H9 (cell line): ENCODE measurements around the gene COG4. TPM values are rescaled to one million over a fixed set of nuclear protein-coding genes. Genes with fewer than 3 reads are reported as not detected.
A peak's percentile ranks its signal among the peaks of the same experiment; 100 is the strongest.
"Not testable (repeated sequence)": the region's sequence is repeated elsewhere in the genome, so short reads cannot be mapped to it uniquely, and the experiment has no call there.

ENCODE experiments used
- DNase-seq: peaks from one replicate; pipeline ENCODE4 v3.0.0-alpha.2; 2017
- H2AFZ ChIP-seq: one replicate; pipeline ENCODE4 v1.6.1; 2013; ENCODE audit warnings: mild to moderate bottlenecking, low read length, control low read depth, moderate library complexity
- H2AK5ac ChIP-seq: 2 replicates; pipeline ENCODE4 v1.6.1; 2013; ENCODE audit warnings: low read length, control low read depth, mixed read lengths; ENCODE audit not compliant: insufficient read length
- H2BK120ac ChIP-seq: one replicate; pipeline ENCODE4 v1.6.1; 2013; ENCODE audit warnings: low read depth, mild to moderate bottlenecking, low read length, control low read depth, inconsistent platforms; ENCODE audit not compliant: poor library complexity, severe bottlenecking
- H2BK12ac ChIP-seq: 2 replicates; pipeline ENCODE4 v1.6.1; 2013; ENCODE audit warnings: low read length, control low read depth, mixed read lengths, low read depth; ENCODE audit not compliant: insufficient read length
- H2BK15ac ChIP-seq: 2 replicates; pipeline ENCODE4 v1.6.1; 2013; ENCODE audit warnings: low read depth, low read length, control low read depth
- H2BK20ac ChIP-seq: one replicate; pipeline ENCODE4 v1.6.1; 2013; ENCODE audit warnings: low read depth, mild to moderate bottlenecking, low read length, control low read depth, inconsistent platforms; ENCODE audit not compliant: poor library complexity, severe bottlenecking
- H2BK5ac ChIP-seq: 2 replicates; pipeline ENCODE4 v1.6.1; 2013; ENCODE audit warnings: low read length, control low read depth, mixed read lengths; ENCODE audit not compliant: insufficient read length
- H3K14ac ChIP-seq: 2 replicates; pipeline ENCODE4 v1.6.1; 2013; ENCODE audit warnings: low read length, control low read depth; ENCODE audit not compliant: insufficient read depth
- H3K18ac ChIP-seq: 2 replicates; pipeline ENCODE4 v1.6.1; 2013; ENCODE audit warnings: low read depth, mild to moderate bottlenecking, mixed read lengths, low read length, control low read depth; ENCODE audit not compliant: insufficient read length
- H3K23ac ChIP-seq: 2 replicates; pipeline ENCODE4 v1.6.1; 2013; ENCODE audit warnings: low read length, control low read depth, mixed read lengths, low read depth; ENCODE audit not compliant: insufficient read length
- H3K23me2 ChIP-seq: 2 replicates; pipeline ENCODE4 v1.6.1; 2013; ENCODE audit warnings: low read depth, mild to moderate bottlenecking, mixed read lengths, low read length, control low read depth; ENCODE audit not compliant: insufficient read length, poor library complexity, severe bottlenecking
- H3K27ac ChIP-seq: 2 replicates; pipeline ENCODE4 v1.5.1; 2013; ENCODE audit warnings: low read length, control low read depth, mixed read lengths, low read depth; ENCODE audit not compliant: insufficient read length
- H3K27me3 ChIP-seq: 2 replicates; pipeline ENCODE4 v1.6.1; 2013; ENCODE audit warnings: low read length, control low read depth, inconsistent platforms; ENCODE audit not compliant: insufficient read depth
- H3K4ac ChIP-seq: 2 replicates; pipeline ENCODE4 v1.6.1; 2013; ENCODE audit warnings: low read depth, mild to moderate bottlenecking, control low read depth, inconsistent platforms, low read length, moderate library complexity
- H3K4me1 ChIP-seq: 2 replicates; pipeline ENCODE4 v1.6.1; 2013; ENCODE audit warnings: low read length, control low read depth, inconsistent platforms; ENCODE audit not compliant: insufficient read depth
- H3K4me2 ChIP-seq: 2 replicates; pipeline ENCODE4 v1.6.1; 2013; ENCODE audit warnings: low read length, control low read depth, mixed read lengths; ENCODE audit not compliant: insufficient read length, insufficient read depth
- H3K56ac ChIP-seq: 2 replicates; pipeline ENCODE4 v1.6.1; 2013; ENCODE audit warnings: low read depth, mild to moderate bottlenecking, mixed read lengths, low read length, control low read depth; ENCODE audit not compliant: insufficient read length
- H3K79me1 ChIP-seq: 2 replicates; pipeline ENCODE4 v1.6.1; 2013; ENCODE audit warnings: low read depth, mild to moderate bottlenecking, moderate library complexity, low read length, control low read depth, inconsistent platforms; ENCODE audit not compliant: insufficient read depth, poor library complexity, severe bottlenecking
- H3K79me2 ChIP-seq: 2 replicates; pipeline ENCODE4 v1.6.1; 2013; ENCODE audit warnings: low read length, control low read depth, inconsistent platforms; ENCODE audit not compliant: insufficient read depth
- H3K9ac ChIP-seq: 2 replicates; pipeline ENCODE4 v1.6.1; 2013; ENCODE audit warnings: low read length, control low read depth, mixed read lengths; ENCODE audit not compliant: insufficient read length; ENCODE audit errors: extremely low read depth
- H3K9me3 ChIP-seq: one replicate; pipeline ENCODE4 v1.6.1; 2013; ENCODE audit warnings: low read depth, low read length, inconsistent platforms; ENCODE audit not compliant: control insufficient read depth
- H3T11ph ChIP-seq: one replicate; pipeline ENCODE4 v1.6.1; 2013; ENCODE audit warnings: mild to moderate bottlenecking, low read length, control low read depth, inconsistent platforms
- H4K20me1 ChIP-seq: one replicate; pipeline ENCODE4 v1.6.1; 2013; ENCODE audit not compliant: control insufficient read depth, insufficient read length, insufficient read depth
- H4K5ac ChIP-seq: 2 replicates; pipeline ENCODE4 v1.6.1; 2013; ENCODE audit warnings: low read depth, mild to moderate bottlenecking, mixed read lengths, low read length, control low read depth; ENCODE audit not compliant: insufficient read length
- H4K8ac ChIP-seq: replicated peaks from 2 replicates; pipeline ENCODE4 v1.6.1; 2013; ENCODE audit warnings: low read length, control low read depth, mixed read lengths, low read depth; ENCODE audit not compliant: insufficient read length
- H4K91ac ChIP-seq: 2 replicates; pipeline ENCODE4 v1.6.1; 2013; ENCODE audit warnings: low read depth, mild to moderate bottlenecking, moderate library complexity, mixed read lengths, low read length, control low read depth; ENCODE audit not compliant: insufficient read length
- H3K27ac Mint-ChIP-seq, 3 experiments: 2 replicates in 2 of 3; 3 replicates in 1 of 3; pipeline ENCODE4 v1.8.0; 2020 to 2021; ENCODE audit warnings: mixed read lengths in 3 of 3, mild to moderate bottlenecking in 1 of 3, moderate library complexity in 1 of 3
- H3K27me3 Mint-ChIP-seq: 2 replicates; pipeline ENCODE4 v1.8.0; 2021; ENCODE audit warnings: low read depth, mild to moderate bottlenecking, moderate library complexity, mixed read lengths
- H3K36me3 Mint-ChIP-seq, 3 experiments: 2 replicates in 2 of 3; 3 replicates in 1 of 3; pipeline ENCODE4 v1.8.0; 2020 to 2021; ENCODE audit warnings: low read depth in 3 of 3, mixed read lengths in 3 of 3; ENCODE audit not compliant: insufficient read depth in 1 of 3
- H3K4me1 Mint-ChIP-seq, 2 experiments: 2 replicates each; pipeline ENCODE4 v1.8.0; 2020; ENCODE audit warnings: mixed read lengths in 2 of 2
- H3K4me3 Mint-ChIP-seq, 2 experiments: 2 replicates in 1 of 2; 3 replicates in 1 of 2; pipeline ENCODE4 v1.8.0; 2020 to 2021; ENCODE audit warnings: mild to moderate bottlenecking in 2 of 2, mixed read lengths in 2 of 2, moderate library complexity in 1 of 2
- H3K9me3 Mint-ChIP-seq, 2 experiments: 2 replicates in 1 of 2; 3 replicates in 1 of 2; pipeline ENCODE4 v1.8.0; 2020; ENCODE audit warnings: mild to moderate bottlenecking in 2 of 2, mixed read lengths in 2 of 2, moderate library complexity in 1 of 2
- WGBS: extraction: QIAGEN DNeasy Blood & Tissue Kit; methylation state at CpG from one replicate; pipeline ENCODE4 v1.1.7; 2013; ENCODE audit warnings: missing lambda C conversion rate, low lambda C conversion rate, mixed read lengths; ENCODE audit not compliant: insufficient read length; ENCODE audit errors: extremely low coverage; 5-methylcytosine and 5-hydroxymethylcytosine counted together
- total RNA-seq: library from RNA; stranded (reverse); gene quantifications from 2 replicates; pipeline ENCODE4 v1.2.1, GENCODE V29; 2021

COG4 gene
- total RNA-seq, 1 experiment from 2014 or later: 51.9 TPM

DNA sequence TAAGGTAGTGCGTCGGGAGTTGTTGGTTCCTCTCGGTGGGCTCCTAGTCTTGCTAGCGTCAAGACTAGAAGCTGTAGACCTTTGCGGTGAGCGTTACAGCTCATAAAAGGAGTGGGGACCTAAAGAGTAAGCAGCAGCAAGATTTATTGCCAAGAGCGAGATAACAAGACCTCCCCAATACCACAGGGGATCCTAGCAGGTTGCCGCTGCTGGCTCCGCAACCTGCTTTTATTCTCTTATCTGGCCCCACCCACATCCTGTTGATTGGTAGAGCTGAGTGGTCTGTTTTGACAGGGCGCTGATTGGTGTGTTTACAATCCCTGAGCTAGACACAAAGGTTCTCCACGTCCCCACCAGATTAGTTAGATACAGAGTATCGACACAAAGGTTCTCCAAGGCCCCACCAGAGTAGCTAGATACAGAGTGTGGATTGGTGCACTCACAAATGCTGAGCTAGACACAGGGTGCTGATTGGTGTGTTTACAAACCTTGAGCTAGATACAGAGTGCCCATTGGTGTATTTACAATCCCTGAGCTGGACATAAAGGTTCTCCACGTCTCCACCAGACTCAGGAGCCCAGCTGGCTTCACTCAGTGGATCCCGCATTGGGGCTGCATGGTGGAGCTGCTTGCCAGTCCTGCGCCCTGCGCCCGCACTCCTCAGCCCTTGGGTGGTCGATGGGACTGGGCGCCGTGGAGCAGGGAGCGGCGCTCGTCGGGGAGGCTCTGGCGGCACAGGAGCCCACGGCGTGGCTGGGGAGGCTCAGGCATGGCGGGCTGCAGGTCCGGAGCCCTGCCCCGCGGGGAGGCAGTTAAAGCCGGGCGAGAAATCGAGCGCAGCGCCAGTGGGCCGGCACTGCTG is 73.0 kb downstream of the COG4 start:
- not testable (repeated sequence) for H3K79me2 ChIP-seq, H3K4me2 ChIP-seq, H2AFZ ChIP-seq, H3K27me3 ChIP-seq, H3K27ac ChIP-seq, H3K23ac ChIP-seq, H2BK15ac ChIP-seq, H4K5ac ChIP-seq, H2BK12ac ChIP-seq, H3K56ac ChIP-seq, H2BK5ac ChIP-seq, H4K91ac ChIP-seq, H4K8ac ChIP-seq, H3K27me3 Mint-ChIP-seq, H3K9ac ChIP-seq, H3K9me3 Mint-ChIP-seq, H3K4ac ChIP-seq, H3K79me1 ChIP-seq, H3K14ac ChIP-seq, H3K18ac ChIP-seq, H2BK20ac ChIP-seq, H3K23me2 ChIP-seq, H3K9me3 ChIP-seq, H3T11ph ChIP-seq, H4K20me1 ChIP-seq, H2AK5ac ChIP-seq, H3K4me1 ChIP-seq, DNase-seq, H3K36me3 Mint-ChIP-seq, H2BK120ac ChIP-seq
- peak overlapping the region in 1 of 2 experiments; percentile 8; a peak in 1 of 5 replicates for H3K4me3 Mint-ChIP-seq
- H3K27ac Mint-ChIP-seq: peak overlapping the region in 2 of 3 experiments; percentile 6 to 68; a peak in 1 of 7 replicates
- no CpG with 5 or more reads among the region's 37 CpGs for WGBS
- H3K4me1 Mint-ChIP-seq: peaks cover 19 to 22% of the 10 kb centered on the region in 2 experiments
